ENCODE results near the gene DCST2.

Gene DCST2

DNA sequence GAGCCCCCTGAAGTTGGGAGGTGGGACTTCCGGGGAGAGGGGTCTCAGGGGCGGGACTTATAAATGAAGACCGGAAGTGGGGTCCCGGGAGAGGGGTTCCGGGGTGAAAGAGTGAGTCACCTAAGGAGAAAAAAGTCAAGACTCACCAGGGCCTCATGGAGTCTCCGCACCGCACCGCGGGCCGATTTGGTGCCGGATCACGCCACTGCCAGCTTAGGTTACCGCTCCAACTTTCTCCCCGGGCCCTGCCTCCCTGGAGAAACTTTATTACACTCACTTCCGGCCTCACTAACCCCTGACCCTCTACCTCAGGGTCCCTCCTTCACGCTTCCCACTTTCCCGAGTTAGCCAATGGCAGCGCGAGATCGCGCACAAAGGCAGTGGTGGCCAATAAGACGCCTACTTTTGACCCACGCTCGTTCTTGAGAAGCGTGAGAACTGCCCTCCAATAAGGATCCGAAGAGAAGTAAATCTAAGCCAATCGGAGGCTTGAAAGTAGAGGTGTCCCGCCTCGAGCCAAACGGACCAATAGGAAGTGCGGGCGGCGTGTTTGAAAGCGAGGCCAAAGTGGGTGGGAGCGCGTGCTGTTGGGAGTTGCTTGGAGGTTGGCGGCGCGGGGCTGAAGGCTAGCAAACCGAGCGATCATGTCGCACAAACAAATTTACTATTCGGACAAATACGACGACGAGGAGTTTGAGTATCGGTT lies 59.3 kb downstream of the DCST2 start, which contains the start of gene CKS1B:
CKS1B (plus strand) TSS at position 580 of the 706 bp plus-strand sequence; CDS start at position 645, 65 bp downstream.
- DNase-seq (ENCODE audit: low spot score), result peak; percentile 100

DNA sequence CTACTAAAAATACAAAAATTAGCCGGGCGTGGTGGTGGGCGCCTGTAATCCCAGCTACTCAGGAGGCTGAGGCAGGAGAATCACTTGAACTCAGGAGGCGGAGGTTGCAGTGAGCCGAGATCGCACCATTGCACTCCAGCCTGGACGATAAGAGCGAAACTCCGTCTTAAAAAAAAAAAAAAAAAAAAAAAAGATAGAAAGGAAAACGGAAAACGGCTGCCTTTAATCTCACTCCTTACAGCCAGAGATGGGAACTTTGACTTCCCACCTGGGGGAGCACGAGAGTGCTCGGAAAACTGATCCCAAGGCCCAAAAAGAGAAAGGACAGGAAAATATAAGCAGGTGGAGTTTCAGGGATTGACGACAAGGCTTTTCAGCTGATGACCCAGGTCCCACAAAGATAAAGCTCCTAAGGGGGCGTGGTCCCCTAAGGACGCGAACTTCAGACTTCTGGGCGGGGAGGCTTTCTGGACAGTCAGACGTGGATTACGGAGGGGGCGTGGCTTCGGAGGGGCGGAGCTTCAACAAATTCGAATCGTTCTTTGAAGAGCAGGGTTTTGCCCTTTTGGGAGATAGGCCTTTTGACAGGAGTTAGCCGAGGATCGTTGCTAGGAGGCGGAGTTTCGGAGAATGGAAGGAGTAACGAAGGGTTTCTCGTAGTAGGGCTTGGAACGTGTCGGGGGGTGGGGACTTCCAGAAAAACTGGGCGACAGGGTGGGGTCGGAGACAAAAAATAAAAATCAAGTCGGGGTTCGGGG lies 60.1 kb downstream of the DCST2 start:
- peak; percentile 85 for DNase-seq (ENCODE audit: low spot score)

DNA sequence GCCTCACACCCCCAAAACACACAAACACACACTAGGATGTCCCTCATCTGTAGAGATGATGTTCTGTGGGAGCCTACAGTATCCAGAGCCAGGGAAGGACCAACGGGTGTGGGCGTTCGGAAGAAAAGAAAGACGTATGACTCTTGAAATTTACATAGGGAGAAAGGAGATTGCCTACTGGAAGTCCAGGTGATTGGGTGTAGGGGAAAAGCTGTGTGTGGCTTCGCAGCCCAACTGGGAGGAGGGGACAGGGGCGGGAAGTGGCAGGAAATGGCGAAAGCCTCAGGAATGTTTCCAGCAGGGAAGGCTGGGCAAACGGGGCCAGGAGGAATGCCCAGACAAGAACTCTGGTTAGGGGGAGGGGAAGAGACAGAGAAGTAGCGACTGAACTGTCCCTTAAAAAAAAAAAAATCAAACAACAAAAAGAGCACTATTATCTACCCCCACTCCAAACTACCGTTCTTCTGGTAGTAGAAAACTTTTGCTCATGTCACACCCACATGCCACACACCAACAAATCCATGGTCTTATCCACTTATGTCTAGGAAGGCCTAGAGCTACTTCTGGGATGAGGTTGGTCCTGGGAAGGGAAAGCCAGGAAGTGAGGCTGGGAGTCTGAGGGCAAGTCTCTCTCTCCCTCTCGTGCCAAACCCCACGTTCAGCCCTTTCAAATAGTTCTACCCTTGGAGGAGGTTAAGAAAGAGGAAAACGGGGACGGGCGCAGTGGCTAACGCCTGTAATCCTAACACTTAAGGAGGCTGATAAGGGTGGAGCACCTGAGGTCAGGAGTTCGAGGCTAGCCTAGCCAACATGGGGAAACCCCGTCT lies 60.9 kb downstream of the DCST2 start:
- DNase-seq (ENCODE audit: low spot score), result peak; percentile 41

DNA sequence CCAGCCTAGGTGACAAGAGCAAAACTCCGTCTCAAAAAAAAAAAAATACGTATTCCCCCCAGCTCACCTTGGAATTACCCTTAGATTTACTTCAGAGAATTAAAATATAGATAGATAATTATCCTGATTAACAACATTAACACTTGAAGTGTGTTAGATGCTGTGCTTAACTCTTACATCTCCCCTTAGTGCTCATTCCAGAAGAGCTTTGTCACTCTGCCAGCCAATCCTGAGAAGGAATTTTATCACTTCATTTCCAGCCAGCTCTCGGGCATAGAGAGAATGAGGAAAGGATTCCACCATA lies 61.4 kb downstream of the DCST2 start:
- no peak for DNase-seq (ENCODE audit: low spot score)

DNA sequence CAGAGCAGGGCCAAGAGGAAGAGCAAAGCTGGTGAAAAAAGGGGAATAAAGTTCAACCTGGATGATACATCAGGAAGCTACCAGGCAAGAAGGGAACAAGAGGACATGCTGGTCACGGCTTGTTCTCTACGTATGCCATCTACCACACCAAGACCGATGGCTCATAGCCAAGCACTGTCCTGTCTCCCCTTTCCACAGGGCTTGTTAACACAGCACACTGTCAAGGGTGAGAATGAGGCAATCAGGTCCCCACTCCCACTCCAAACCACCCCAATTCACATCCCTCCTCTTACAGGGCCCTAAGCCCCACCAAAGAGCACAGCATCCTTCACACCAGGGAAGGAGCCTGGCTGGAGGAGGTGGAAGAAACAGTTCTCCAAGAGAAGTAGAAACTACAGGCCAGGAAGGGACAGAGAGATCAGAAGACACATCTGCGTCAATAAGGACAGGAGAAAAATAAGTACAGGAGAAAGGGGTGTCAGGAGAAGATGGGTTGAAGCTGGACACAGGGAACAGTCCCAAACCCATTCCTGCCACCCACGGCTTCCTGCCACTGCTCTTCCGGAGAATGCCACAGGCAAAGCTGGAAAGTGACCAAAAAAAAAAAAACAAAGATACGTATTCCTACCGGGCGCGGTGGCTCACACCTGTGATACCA lies 62.1 kb downstream of the DCST2 start:
- no peak for DNase-seq (ENCODE audit: low spot score)

DNA sequence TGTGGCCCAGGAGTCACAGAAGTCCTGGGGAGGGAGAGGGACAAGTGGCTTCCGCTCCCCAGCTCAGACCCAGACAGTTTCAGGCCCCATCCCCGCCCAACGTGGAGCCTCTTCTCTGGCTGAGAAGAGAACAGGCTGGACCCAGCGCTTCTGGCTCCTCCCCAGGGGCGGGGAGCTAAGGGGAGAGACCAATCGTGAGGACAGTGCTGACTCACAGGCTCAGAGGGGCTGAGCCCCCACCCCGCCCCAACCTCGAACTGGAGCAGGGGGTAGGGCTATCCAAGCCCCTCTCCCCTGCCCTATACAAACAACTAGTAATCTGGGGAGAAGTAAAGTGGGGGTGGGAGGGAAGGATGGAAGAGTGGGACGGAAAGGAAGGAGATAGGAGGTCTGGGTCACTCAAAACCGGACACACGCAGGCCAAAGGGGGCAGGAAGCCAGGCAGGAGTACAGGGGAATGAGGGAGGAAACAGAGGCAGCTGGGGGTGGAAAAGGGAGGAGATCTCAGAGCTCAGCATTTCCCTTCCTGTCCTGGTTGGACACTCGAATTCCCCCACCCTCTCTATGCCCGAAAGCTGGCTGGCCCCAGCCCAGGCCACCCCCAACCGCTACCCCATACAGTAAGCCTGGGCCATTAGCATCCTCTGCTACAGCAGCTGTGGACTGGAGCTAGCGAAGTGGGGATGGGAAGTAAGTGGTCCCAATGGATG lies 62.8 kb downstream of the DCST2 start, which contains the start of gene SHC1:
SHC1 (minus strand) TSS at position 117 of the 710 bp plus-strand sequence. CDS start 221 bp downstream, outside the sequence.
- peak; percentile 80 for DNase-seq (ENCODE audit: low spot score)

DNA sequence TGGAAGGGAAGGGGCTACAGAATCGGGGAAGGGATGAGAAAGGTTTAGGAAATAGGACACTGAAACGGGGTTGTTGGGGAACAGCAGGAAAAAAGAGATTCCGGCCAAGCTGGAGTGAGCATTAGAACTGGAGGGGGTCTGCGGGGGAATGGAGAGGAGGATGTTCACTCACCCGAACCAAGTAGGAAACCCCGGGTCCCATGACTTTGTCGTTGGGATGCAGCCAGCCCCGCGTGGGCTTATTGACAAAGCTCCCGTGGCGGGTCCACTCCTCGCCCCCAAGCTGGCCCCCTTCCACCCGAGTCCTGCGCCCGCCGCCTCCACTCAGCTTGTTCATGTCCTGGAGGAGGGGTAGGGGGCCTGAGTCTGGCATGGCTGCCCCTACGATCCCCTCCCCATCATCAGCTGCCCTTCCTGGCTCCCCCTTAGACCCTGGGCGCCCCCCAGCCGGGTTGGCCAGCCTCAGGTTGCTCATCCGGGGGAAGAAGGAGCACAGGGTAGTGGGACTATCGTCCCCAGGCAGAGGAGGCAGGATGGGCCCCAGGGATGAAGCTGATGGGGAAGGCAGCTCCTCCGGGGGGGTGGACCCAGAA lies 63.6 kb downstream of the DCST2 start:
- DNase-seq (ENCODE audit: low spot score), result no peak

DNA sequence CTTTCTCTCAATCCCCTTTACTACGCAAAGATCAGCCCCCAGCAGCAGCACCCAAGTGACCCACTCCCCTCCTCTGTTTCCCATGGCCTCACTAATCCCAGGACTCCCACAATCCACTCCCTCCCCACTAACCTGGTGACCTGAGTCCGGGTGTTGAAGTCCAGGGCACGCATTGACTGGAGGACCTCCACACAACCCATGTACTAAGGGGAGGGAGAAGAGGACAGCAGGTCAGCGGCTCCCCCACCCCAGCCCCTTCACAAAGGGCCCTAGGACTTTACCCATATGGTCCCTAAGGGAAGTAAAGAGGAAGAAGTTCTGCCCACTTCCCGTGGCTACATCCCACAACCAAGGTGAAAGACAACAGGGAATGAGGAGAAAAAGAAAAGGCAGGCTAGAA lies 64.3 kb downstream of the DCST2 start:
- no peak for DNase-seq (ENCODE audit: low spot score)

DNA sequence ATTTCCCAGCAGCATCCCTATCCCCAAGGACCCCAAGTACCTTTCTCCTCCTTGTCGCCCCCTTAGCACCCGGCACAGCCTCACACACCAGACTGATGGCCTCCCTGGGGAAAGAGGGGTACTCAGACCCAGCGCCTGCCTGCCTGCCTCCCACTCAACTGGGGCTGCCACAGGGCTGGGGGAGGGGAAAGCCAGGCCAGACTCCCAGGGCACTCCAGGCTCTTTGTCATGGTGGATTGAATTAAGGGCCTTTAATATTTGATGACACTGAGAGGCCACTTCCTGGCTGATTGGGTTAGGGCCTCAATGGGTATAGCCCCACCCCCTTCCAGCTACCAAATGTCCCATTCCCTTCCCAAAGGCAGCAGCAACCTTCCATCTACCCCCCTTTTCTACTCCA lies 64.8 kb downstream of the DCST2 start:
- no peak for DNase-seq (ENCODE audit: low spot score)

All from globus pallidus (tissue), 1 donor.